Measurements from ENCODE around the gene GPR137.

GRCh38 chr11:64251753-64252002, 34.0 kb upstream of the GPR137 start:
- TF ChIP-seq, protein P1, sequence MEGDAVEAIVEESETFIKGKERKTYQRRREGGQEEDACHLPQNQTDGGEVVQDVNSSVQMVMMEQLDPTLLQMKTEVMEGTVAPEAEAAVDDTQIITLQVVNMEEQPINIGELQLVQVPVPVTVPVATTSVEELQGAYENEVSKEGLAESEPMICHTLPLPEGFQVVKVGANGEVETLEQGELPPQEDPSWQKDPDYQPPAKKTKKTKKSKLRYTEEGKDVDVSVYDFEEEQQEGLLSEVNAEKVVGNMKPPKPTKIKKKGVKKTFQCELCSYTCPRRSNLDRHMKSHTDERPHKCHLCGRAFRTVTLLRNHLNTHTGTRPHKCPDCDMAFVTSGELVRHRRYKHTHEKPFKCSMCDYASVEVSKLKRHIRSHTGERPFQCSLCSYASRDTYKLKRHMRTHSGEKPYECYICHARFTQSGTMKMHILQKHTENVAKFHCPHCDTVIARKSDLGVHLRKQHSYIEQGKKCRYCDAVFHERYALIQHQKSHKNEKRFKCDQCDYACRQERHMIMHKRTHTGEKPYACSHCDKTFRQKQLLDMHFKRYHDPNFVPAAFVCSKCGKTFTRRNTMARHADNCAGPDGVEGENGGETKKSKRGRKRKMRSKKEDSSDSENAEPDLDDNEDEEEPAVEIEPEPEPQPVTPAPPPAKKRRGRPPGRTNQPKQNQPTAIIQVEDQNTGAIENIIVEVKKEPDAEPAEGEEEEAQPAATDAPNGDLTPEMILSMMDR (IDR thresholded peaks at IDR 0.05; ENCODE audit: low read depth, low read length, missing input control) = no peak
- TF ChIP-seq FOXA2 (IDR thresholded peaks at IDR 0.05) = no peak
- TF ChIP-seq ZBTB33 (IDR thresholded peaks at IDR 0.05) = no peak
- no peak for TF ChIP-seq HNF4G (IDR thresholded peaks at IDR 0.05)
- TF ChIP-seq EGR1 (IDR thresholded peaks at IDR 0.05; ENCODE audit: low read depth in 2 of 2) = no peak
- TF ChIP-seq JUND (IDR thresholded peaks at IDR 0.05) = no peak
- TF ChIP-seq, protein P2, sequence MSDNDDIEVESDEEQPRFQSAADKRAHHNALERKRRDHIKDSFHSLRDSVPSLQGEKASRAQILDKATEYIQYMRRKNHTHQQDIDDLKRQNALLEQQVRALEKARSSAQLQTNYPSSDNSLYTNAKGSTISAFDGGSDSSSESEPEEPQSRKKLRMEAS (IDR thresholded peaks at IDR 0.05) = no peak
- TF ChIP-seq, protein P3, sequence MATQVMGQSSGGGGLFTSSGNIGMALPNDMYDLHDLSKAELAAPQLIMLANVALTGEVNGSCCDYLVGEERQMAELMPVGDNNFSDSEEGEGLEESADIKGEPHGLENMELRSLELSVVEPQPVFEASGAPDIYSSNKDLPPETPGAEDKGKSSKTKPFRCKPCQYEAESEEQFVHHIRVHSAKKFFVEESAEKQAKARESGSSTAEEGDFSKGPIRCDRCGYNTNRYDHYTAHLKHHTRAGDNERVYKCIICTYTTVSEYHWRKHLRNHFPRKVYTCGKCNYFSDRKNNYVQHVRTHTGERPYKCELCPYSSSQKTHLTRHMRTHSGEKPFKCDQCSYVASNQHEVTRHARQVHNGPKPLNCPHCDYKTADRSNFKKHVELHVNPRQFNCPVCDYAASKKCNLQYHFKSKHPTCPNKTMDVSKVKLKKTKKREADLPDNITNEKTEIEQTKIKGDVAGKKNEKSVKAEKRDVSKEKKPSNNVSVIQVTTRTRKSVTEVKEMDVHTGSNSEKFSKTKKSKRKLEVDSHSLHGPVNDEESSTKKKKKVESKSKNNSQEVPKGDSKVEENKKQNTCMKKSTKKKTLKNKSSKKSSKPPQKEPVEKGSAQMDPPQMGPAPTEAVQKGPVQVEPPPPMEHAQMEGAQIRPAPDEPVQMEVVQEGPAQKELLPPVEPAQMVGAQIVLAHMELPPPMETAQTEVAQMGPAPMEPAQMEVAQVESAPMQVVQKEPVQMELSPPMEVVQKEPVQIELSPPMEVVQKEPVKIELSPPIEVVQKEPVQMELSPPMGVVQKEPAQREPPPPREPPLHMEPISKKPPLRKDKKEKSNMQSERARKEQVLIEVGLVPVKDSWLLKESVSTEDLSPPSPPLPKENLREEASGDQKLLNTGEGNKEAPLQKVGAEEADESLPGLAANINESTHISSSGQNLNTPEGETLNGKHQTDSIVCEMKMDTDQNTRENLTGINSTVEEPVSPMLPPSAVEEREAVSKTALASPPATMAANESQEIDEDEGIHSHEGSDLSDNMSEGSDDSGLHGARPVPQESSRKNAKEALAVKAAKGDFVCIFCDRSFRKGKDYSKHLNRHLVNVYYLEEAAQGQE (IDR thresholded peaks at IDR 0.05) = no peak
- TF ChIP-seq TAF1 (conservative IDR thresholded peaks at IDR 0.05) = no peak
- no peak for TF ChIP-seq RAD21 (IDR thresholded peaks at IDR 0.05)
- no peak for TF ChIP-seq HNF4A (conservative IDR thresholded peaks at IDR 0.05)
- TF ChIP-seq NR2F2 (IDR thresholded peaks at IDR 0.05) = no peak
